ENCODE data around the gene ADAM23. TPM values are rescaled to one million over a fixed set of nuclear protein-coding genes. Genes with fewer than 3 reads are reported as not detected.

ADAM23 gene
- polyA plus RNA-seq, 1 of the 3 experiments (the other 2 are of a cell fraction): 3.7 TPM

DNA sequence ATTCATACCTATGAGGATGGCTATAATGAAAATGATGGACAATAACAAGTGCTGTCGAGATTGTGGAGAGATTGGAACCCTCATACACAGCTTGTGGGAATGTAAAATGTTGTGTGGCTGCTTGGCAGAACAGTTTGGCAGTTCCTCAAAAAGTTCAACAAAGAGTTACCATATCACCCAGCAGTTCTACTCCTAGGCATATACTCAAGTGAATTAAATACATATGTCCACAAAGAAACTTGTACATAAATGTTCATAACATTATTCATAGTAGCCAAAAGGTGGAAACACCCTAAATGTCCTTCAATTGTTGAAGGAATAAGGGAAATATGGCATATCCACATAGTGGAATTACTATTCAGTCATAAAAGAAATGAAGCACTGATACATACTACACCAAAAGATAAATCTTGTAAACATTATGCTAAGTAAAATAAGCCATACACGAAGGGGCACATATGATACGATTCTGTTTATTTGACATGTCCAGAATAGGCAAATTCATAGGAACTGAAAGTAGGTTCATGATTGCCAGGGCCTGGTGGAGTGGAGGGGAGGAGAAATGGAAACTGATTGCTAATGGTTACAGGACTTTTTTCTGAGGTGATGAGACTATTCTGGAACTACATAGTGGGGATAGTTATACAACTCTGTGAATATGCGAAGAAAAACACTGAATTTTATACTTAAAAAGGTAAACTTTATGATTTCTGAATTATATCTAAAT, 92.1 kb downstream of the ADAM23 start:
- H3K4me2 ChIP-seq: no peak overlapping the region
- H3K27me3 ChIP-seq (ENCODE audit: insufficient read depth): no peaks in the 10 kb centered on the region
- no peak for DNase-seq
- no peaks in the 10 kb centered on the region for H3F3A ChIP-seq (replicated peaks; ENCODE audit: insufficient read depth)
- H3K9me3 ChIP-seq: no peaks in the 10 kb centered on the region
- no peak overlapping the region for H3K27ac ChIP-seq (ENCODE audit: low read depth in 2 of 2, low read length in 1 of 2)
- peaks cover 0 to 2% of the 10 kb centered on the region in 2 experiments; a peak in 2 of 4 replicates for H3K4me1 ChIP-seq (ENCODE audit: control insufficient read depth in 1 of 2, insufficient read depth in 2 of 2, low read depth in 1 of 2, low read length in 1 of 2)
- H3K4me3 ChIP-seq (ENCODE audit: low read depth in 2 of 2, low read length in 1 of 2): no peak overlapping the region
- H3K9me2 ChIP-seq: no peaks in the 10 kb centered on the region
- H2AFZ ChIP-seq (ENCODE audit: low read depth): no peak overlapping the region
- CTCF ChIA-PET: no interaction called here
- no peak for TF ChIP-seq CTCF (IDR thresholded peaks at IDR 0.05)
- TF ChIP-seq RXRA (IDR thresholded peaks at IDR 0.05; ENCODE audit: borderline replicate concordance, low read depth): no peak
- no peak for TF ChIP-seq TEAD4 (IDR thresholded peaks at IDR 0.05; ENCODE audit: borderline replicate concordance, insufficient read depth)
- TF ChIP-seq USF1 (IDR thresholded peaks at IDR 0.05; ENCODE audit: borderline replicate concordance, low read depth): no peak
- no peak for TF ChIP-seq GATA2 (CRISPR knock-in tag; IDR thresholded peaks at IDR 0.05)
- no peak for TF ChIP-seq RFX5 (IDR thresholded peaks at IDR 0.05; ENCODE audit: low read length)
- H4K20me1 ChIP-seq (ENCODE audit: insufficient read depth): no peaks in the 10 kb centered on the region
- H3K36me3 ChIP-seq (replicated peaks in 1 of 2; ENCODE audit: control insufficient read depth in 1 of 2, insufficient read depth in 2 of 2, low read length in 1 of 2): no peaks in the 10 kb centered on the region
- no peak overlapping the region for H3K9ac ChIP-seq
- H3K79me2 ChIP-seq (ENCODE audit: insufficient read depth): no peaks in the 10 kb centered on the region
- POLR2A ChIA-PET: no interaction called here
- 73% methylated on average over 4 of the region's 4 CpGs for WGBS (ENCODE audit: low lambda C conversion rate)

DNA sequence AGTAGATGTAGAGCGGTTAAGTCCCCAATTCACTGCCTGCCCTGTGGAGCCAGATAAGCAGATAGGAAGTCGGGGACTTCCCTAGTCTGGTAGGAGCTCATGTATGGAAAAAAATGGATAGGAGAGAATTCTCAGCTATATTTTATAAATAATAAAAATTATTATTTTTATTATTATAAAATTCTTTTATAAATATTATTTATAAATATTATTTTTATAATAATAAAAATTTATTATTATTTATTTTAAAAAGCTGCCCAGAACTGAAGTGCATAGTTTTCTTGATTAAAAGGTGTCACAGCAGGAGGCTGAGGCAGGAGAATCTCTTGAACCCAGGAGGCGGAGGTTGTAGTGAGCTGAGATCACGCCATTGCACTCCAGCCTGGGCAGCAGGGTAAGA, 97.4 kb downstream of the ADAM23 start:
- H3K9ac ChIP-seq: no peak overlapping the region
- no peaks in the 10 kb centered on the region for H4K20me1 ChIP-seq (ENCODE audit: insufficient read depth)
- no peaks in the 10 kb centered on the region for H3K27me3 ChIP-seq (ENCODE audit: insufficient read depth)
- no peaks in the 10 kb centered on the region for H3K4me1 ChIP-seq (ENCODE audit: control insufficient read depth in 1 of 2, insufficient read depth in 2 of 2, low read depth in 1 of 2, low read length in 1 of 2)
- no peak overlapping the region for H2AFZ ChIP-seq (ENCODE audit: low read depth)
- H3F3A ChIP-seq (replicated peaks; ENCODE audit: insufficient read depth): no peaks in the 10 kb centered on the region
- WGBS (ENCODE audit: low lambda C conversion rate): 81% methylated on average over 4 of the region's 4 CpGs
- TF ChIP-seq TAF1 (IDR thresholded peaks at IDR 0.05; ENCODE audit: borderline replicate concordance, low read depth, low read length) (no peak), FOSL2 (IDR thresholded peaks at IDR 0.05; ENCODE audit: borderline replicate concordance, low read depth) (no peak), USF1 (IDR thresholded peaks at IDR 0.05; ENCODE audit: borderline replicate concordance, low read depth) (no peak), FOXM1 (IDR thresholded peaks at IDR 0.05; ENCODE audit: low read depth) (no peak), SMC3 (IDR thresholded peaks at IDR 0.05; ENCODE audit: low read depth, low read length) (no peak), RAD21 (IDR thresholded peaks at IDR 0.05; ENCODE audit: low read length) (no peak), RFX5 (IDR thresholded peaks at IDR 0.05; ENCODE audit: low read length) (no peak), GATA2 (CRISPR knock-in tag; IDR thresholded peaks at IDR 0.05) (no peak), EP300 (IDR thresholded peaks at IDR 0.05; ENCODE audit: borderline replicate concordance in 1 of 2, low read depth in 1 of 2, low read length in 1 of 2) (no peak), NRF1 (IDR thresholded peaks at IDR 0.05; ENCODE audit: low read depth, low read length) (no peak), ELF1 (IDR thresholded peaks at IDR 0.05) (no peak), CTCF (IDR thresholded peaks at IDR 0.05) (no peak), EZH2phosphoT487 (IDR thresholded peaks at IDR 0.05; ENCODE audit: borderline replicate concordance, low read depth) (no peak), POLR2AphosphoS5 (IDR thresholded peaks at IDR 0.05; ENCODE audit: low read depth, low read length) (no peak), SIN3A (IDR thresholded peaks at IDR 0.05; ENCODE audit: borderline replicate concordance, low read depth, low read length) (no peak)
- H3K4me2 ChIP-seq: no peak overlapping the region
- no peaks in the 10 kb centered on the region for H3K36me3 ChIP-seq (replicated peaks in 1 of 2; ENCODE audit: control insufficient read depth in 1 of 2, insufficient read depth in 2 of 2, low read length in 1 of 2)
- no peak for DNase-seq
- no peak overlapping the region for H3K27ac ChIP-seq (ENCODE audit: low read depth in 2 of 2, low read length in 1 of 2)
- ChIA-PET CTCF (interaction anchor here (1.3 to 1.5 kb wide), 3 partner anchors 11 to 16 kb away, joined by 3 to 6 read pairs (median 3); no protein-coding TSS in a partner anchor), POLR2A (no interaction called here)
- no peak overlapping the region for H3K4me3 ChIP-seq (ENCODE audit: low read depth in 2 of 2, low read length in 1 of 2)
- no peaks in the 10 kb centered on the region for H3K79me2 ChIP-seq (ENCODE audit: insufficient read depth)
- H3K9me2 ChIP-seq: no peaks in the 10 kb centered on the region
- H3K9me3 ChIP-seq: no peaks in the 10 kb centered on the region

Data from SK-N-SH (cell line).